Heart right ventricle (tissue), 16 donors: ENCODE results near the gene MRAP. TPM values are rescaled to one million over a fixed set of nuclear protein-coding genes. Genes with fewer than 3 reads are reported as not detected.

ENCODE experiments used
- ATAC-seq, 8 donors: fragments of 200-7000 bp; cut with Tn5 transposase; one replicate each; pipeline ENCODE4 v1.9.1; 2020; ENCODE audit warnings: mild to moderate bottlenecking in 8 of 8, moderate library complexity in 8 of 8, moderate number of reproducible peaks in 1 of 8
- DNase-seq, 2 donors: peaks; one replicate each; pipeline ENCODE4 v3.0.0-alpha.2; 2020
- H3K27ac ChIP-seq, 10 donors: fragments of 200-600 bp; sonication (generic) in 2 of 10; one replicate each; pipeline versions ENCODE4 v1.5.0 to v1.8.0; 2020 to 2022; ENCODE audit warnings: mild to moderate bottlenecking in 3 of 10
- H3K27me3 ChIP-seq, 7 donors: fragments of 200-600 bp; one replicate each; pipeline ENCODE4 v1.8.0; 2021 to 2022; ENCODE audit warnings: mild to moderate bottlenecking in 2 of 7
- H3K36me3 ChIP-seq, 9 donors: fragments of 200-600 bp; sonication (generic) in 1 of 9; one replicate each; pipeline versions ENCODE4 v1.5.0 to v1.8.0; 2020 to 2022; ENCODE audit warnings: mild to moderate bottlenecking in 2 of 9
- H3K4me1 ChIP-seq, 9 donors: fragments of 200-600 bp; sonication (generic) in 1 of 9; one replicate each; pipeline versions ENCODE4 v1.5.0 to v1.8.0; 2020 to 2022; ENCODE audit warnings: mild to moderate bottlenecking in 4 of 9
- H3K4me3 ChIP-seq, 10 donors: fragments of 200-600 bp; sonication (generic) in 2 of 10; one replicate each; pipeline versions ENCODE4 v1.5.0 to v1.8.0; 2020 to 2022; ENCODE audit warnings: mild to moderate bottlenecking in 7 of 10, moderate library complexity in 2 of 10
- H3K9me3 ChIP-seq, 11 donors: fragments of 200-600 bp in 10 of 11; sonication (generic) in 2 of 11; one replicate each; pipeline versions ENCODE4 v1.5.0 to v1.8.0; 2013 to 2022; ENCODE audit warnings: mild to moderate bottlenecking in 2 of 11, control low read depth in 1 of 11, moderate library complexity in 1 of 11
- WGBS, 2 donors: extraction: QIAGEN DNeasy Blood & Tissue Kit; methylation state at CpG; one replicate each; pipeline ENCODE4 v1.1.7; 2013; ENCODE audit warnings: inconsistent platforms in 1 of 2; 5-methylcytosine and 5-hydroxymethylcytosine counted together
- intact Hi-C, 10 donors: fragments of 100-400 bp; cut with DNase I; formaldehyde crosslinking; loops; one replicate each; pipeline versions ENCODE4 v1.11.1 to v1.14.2; 2022
- polyA plus RNA-seq, 2 donors: library from polyadenylated mRNA; stranded (reverse); fragments of 200-250 nt; gene quantifications; one replicate each; pipeline ENCODE4 v1.2.3, GENCODE V29; 2013
- total RNA-seq, 10 donors: library from RNA; stranded (reverse); fragmentation: NEBNext Ultra II Directional in 3 of 10; extraction: Animal tissue kit (Norgen Biotek cat#: 25700) in 3 of 10; gene quantifications; one replicate each; pipeline versions ENCODE4 v1.2.1 to v1.2.4, GENCODE V29; 2021 to 2023
- TF ChIP-seq, protein P1 (sequence below), 9 donors: fragments of 200-600 bp; sonication (generic) in 2 of 9; IDR thresholded peaks; one replicate each; pipeline versions ENCODE4 v1.5.0 to v1.8.0; 2021 to 2022; ENCODE audit warnings: antibody characterized with exemption in 9 of 9, mild to moderate bottlenecking in 5 of 9, moderate library complexity in 1 of 9
- donor health status: Arrhythmogenic right ventricular cardiomyopathy.
- donor health status: ischemic (EF 13 %, LVEDD 7.1; RV severe dilation, severe dysfunction).
- donor health status: healthy with polysubstance abuse.
- donor health status: DM: no; HTN: yes; CAD: no.
- donor health status: DM: no; HTN: no; CAD: no.
- donor health status: ischemic (EF 25% LVEDD 6.9; RV normal size, moderate dysfunction).
- donor health status: ischemic (EF 25% LVEDD 5.7; RV mildly dilated, moderate dysfunction).
- donor health status: healthy.
- donor health status: DM: yes; HTN: yes; CAD: no.
- donor health status: Ischemic cardiomyopathy.
- donor health status: ischemic (EF 35%, LVEDD 5.7; RV mildly dilated, moderate dysfunction).
- donor health status: nonischemic (EF 11% LVEDD 7.7; RV severe dilation, severe dysfunction).
- donor health status: DM: yes; HTN: yes; CAD: no.
- donor health status: PGD.
- donor health status: ischemic (EF 29% LVEDD 5.4; RV normal size, mild dysfunction).
- donor health status: nonischemic (EF 23%, LVEDD 6.1; RV moderate dilation, normal function).

The MRAP gene
- total and polyA plus RNA-seq, 12 donors = 0.63 to 10.5 (median 0.78) TPM; not detected in 5

DNA sequence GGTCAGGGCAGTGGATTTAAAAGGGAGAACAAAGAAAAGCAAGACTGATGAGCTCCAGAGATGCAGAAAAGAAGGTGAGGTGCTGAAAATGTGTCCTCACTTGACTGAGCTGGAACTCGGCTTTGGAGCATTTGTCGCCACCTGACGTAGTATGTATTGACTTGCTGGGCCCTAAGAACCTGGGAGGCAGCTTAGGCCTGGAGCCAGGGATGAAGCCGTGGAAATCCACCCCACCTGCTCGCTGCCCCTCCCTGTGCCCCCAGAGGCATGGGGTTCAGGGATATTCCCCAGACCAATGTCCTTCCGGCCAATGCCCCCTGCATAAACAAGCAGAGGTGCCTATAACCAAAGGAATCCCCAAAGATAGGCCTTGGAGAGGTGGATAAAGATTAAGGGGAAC lies 14.3 kb downstream of the MRAP start:
- WGBS, 2 donors = 80 to 88% methylated on average over 6 of the region's 6 CpGs
- no peaks in the 10 kb centered on the region for H3K9me3 ChIP-seq
- H3K36me3 ChIP-seq = peaks cover 0 to 86% (median 26%) of the 10 kb centered on the region in 9 donors
- H3K27ac ChIP-seq = peak overlapping the region in 2 of 10 donors; percentile 24 to 40
- ATAC-seq (no peak), DNase-seq (no peak)
- intact Hi-C loops = loop anchor here in 1 of 10 donors (5.0 kb wide), 1 partner anchor 49 kb away; no protein-coding TSS in a partner anchor
- H3K27me3 ChIP-seq = no peaks in the 10 kb centered on the region
- H3K4me1 ChIP-seq = peaks cover 0 to 18% (median 7%) of the 10 kb centered on the region in 9 donors
- no peak overlapping the region for H3K4me3 ChIP-seq
- TF ChIP-seq, protein P1, sequence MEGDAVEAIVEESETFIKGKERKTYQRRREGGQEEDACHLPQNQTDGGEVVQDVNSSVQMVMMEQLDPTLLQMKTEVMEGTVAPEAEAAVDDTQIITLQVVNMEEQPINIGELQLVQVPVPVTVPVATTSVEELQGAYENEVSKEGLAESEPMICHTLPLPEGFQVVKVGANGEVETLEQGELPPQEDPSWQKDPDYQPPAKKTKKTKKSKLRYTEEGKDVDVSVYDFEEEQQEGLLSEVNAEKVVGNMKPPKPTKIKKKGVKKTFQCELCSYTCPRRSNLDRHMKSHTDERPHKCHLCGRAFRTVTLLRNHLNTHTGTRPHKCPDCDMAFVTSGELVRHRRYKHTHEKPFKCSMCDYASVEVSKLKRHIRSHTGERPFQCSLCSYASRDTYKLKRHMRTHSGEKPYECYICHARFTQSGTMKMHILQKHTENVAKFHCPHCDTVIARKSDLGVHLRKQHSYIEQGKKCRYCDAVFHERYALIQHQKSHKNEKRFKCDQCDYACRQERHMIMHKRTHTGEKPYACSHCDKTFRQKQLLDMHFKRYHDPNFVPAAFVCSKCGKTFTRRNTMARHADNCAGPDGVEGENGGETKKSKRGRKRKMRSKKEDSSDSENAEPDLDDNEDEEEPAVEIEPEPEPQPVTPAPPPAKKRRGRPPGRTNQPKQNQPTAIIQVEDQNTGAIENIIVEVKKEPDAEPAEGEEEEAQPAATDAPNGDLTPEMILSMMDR (IDR thresholded peaks at IDR 0.05) = no peak

DNA sequence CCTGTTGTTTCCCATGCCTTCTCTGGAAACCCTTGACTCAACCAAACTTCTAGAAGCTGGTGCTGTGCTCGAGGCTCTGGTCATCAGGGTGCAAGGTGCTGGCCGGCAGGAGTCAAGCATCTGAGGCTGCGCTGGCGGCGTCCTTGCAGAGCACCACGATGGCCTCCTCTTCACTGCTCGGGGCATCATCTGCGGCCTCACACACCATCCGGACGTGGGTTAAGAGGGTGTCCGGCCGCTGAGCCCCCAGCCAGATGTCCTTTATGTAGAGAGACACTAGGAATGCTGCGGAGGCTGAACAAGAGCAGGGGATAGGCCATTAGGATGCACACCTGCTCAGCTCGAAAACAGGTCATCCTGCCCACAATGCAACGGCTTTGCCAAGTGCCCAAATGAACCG lies 16.2 kb downstream of the MRAP start:
- H3K27ac ChIP-seq = no peak overlapping the region
- H3K4me1 ChIP-seq = peaks cover 0 to 28% (median 7%) of the 10 kb centered on the region in 9 donors
- H3K36me3 ChIP-seq = peaks cover 0 to 95% (median 44%) of the 10 kb centered on the region in 9 donors
- ATAC-seq = peak in 1 of 8 donors; percentile 14
- no peak overlapping the region for H3K4me3 ChIP-seq
- intact Hi-C loops = loop anchor here in 1 of 10 donors (5.0 kb wide), 1 partner anchor 47 kb away; no protein-coding TSS in a partner anchor
- TF ChIP-seq, protein P1 (IDR thresholded peaks at IDR 0.05) = no peak
- 95 to 96% methylated on average over 16 of the region's 16 CpGs for WGBS, 2 donors
- H3K9me3 ChIP-seq = no peaks in the 10 kb centered on the region
- DNase-seq = no peak
- H3K27me3 ChIP-seq = no peaks in the 10 kb centered on the region

DNA sequence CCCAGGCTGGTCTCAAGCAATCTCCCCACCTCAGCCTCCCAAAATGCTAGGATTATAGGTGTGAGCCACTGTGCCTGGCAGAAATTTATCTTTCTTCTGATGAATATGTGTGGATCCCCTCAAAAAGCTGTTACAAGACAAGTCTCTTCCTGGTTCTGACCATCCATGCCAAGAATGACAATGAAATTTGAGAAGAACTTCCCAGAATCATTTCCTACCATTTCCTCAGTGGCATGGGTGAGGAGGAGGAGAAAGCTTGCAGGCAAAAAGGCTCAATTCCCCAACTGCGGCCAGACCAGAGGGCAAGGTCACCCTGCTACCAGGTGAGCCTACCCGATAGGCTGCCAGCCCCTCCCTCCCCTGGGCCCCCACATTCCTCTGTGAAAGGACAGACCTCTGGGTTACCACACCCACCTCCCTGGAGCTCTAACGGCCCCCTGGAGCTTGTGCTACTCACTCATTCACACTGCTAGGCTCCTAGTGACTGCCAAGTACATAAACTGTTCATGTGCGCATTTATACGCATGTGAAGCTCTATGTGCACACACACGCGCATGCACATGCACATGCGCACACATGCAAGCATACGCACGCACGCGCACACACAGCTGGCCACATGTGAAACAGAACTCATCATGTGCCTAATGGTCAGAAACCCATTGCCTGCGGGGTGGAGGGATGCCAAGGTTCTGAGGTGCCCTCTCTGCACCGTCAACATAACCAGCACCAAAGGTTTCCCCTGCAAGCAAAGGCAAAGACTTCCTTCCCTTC lies 17.0 kb downstream of the MRAP start:
- TF ChIP-seq, protein P1 (IDR thresholded peaks at IDR 0.05) = no peak
- DNase-seq (no peak), ATAC-seq (no peak)
- H3K4me3 ChIP-seq = no peak overlapping the region
- WGBS, 2 donors = 91 to 92% methylated on average over 14 of the region's 14 CpGs
- no peak overlapping the region for H3K27ac ChIP-seq
- peaks cover 0 to 34% (median 7%) of the 10 kb centered on the region in 9 donors for H3K4me1 ChIP-seq
- no peaks in the 10 kb centered on the region for H3K27me3 ChIP-seq
- H3K36me3 ChIP-seq = peaks cover 0 to 97% (median 53%) of the 10 kb centered on the region in 9 donors
- H3K9me3 ChIP-seq = no peaks in the 10 kb centered on the region
- intact Hi-C loops = no loop called here

DNA sequence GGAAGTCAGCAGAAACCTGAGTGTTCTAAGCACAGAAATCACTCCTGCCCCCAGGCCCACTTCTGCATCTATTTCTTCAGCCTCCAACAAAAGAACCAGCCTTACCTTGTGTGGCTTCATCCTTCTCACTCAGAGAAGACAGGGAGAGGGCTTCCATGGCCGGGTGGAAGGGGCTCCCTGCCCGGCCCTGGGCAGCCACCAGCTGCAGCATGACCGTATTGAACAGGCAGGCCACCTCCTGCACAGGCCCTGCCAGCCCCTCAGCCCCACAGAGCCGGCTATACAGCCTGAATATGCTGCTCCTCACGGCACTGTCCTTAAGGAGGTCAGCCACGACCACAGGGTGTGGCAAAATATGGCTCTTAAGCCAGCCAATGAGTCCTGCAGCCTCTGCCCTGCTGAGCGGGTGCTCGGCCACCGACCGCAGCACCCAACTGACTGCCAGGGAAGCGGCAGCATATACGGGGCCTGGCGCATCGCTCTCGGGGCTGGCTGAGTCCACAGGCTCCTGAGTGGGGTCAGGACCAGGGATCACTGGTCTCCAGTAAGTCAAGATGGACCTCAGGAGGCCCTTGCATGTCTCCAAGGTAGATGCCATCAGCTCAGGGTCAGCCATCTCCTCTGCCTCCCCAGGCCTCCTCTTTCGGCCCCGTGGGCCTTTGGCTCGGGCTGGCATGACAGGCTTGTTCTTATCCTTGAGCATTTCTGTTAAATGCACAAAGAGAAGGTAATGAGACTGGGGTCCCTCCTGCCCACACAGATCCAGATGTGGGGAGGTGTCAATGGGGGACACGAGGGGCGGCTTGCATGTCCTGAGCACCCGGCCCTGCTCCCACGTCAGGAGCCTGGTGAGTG lies 17.9 kb downstream of the MRAP start:
- Histone ChIP-seq H3K9me3 (no peaks in the 10 kb centered on the region), H3K27me3 (no peaks in the 10 kb centered on the region), H3K36me3 (peaks cover 0 to 99% (median 58%) of the 10 kb centered on the region in 9 donors), H3K4me1 (peaks cover 0 to 34% (median 7%) of the 10 kb centered on the region in 9 donors), H3K27ac (no peak overlapping the region), H3K4me3 (no peak overlapping the region)
- ATAC-seq (no peak), DNase-seq (no peak)
- TF ChIP-seq, protein P1 (IDR thresholded peaks at IDR 0.05) = no peak
- 96% methylated on average over 22 of the region's 22 CpGs for WGBS, 2 donors
- intact Hi-C loops = no loop called here
